ENCODE data around the gene RAP1GDS1. TPM values are rescaled to one million over a fixed set of nuclear protein-coding genes. Genes with fewer than 3 reads are reported as not detected.

RAP1GDS1 gene, protein sequence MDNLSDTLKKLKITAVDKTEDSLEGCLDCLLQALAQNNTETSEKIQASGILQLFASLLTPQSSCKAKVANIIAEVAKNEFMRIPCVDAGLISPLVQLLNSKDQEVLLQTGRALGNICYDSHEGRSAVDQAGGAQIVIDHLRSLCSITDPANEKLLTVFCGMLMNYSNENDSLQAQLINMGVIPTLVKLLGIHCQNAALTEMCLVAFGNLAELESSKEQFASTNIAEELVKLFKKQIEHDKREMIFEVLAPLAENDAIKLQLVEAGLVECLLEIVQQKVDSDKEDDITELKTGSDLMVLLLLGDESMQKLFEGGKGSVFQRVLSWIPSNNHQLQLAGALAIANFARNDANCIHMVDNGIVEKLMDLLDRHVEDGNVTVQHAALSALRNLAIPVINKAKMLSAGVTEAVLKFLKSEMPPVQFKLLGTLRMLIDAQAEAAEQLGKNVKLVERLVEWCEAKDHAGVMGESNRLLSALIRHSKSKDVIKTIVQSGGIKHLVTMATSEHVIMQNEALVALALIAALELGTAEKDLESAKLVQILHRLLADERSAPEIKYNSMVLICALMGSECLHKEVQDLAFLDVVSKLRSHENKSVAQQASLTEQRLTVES
- total RNA-seq (2014; rRNA removed; shearing (Covaris generic); ENCODE audit: low replicate concordance) = 16.3 and 38.7 TPM in 2 replicates

DNA sequence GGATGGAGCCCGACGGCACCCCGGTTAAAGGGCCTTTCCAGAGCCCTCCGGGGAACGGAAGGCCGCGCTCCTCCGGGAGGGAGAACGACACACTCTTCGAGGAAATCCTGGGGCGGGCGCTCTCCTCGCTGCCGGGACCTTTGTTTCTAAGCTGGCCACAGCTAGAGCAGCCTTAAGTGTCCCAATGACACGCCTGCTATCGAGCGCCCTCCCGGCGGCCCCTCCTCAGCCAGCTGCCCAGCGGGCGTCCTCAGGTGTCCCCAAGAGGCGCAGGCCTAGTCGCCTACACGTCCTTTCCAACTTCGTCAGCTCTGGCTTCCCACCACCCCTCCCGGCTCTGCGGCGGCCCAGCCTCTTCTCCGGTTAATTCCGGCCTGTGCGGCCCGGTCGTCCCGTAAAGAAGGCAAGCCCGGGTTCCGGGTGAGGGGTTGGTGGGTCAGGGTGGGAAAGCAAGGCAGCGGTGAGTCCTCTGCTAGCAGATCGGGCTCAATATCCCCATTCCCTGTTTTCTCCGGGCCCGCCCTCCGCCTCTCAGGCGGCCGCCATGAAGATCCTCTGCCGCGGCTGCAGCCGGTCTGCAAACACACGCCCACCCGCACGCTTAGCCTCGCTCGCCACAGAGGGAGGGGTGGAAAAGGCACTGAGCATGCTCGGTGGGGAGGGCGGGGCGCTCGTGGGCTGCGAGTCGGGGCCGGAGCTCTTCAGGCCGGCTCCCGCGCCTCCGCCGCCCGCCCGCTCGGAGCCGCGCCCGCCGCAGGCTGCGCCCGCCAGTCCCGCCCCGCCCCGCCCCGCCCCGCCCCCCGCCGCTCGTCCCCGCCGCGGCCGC, at the start of gene RAP1GDS1:
Gene RAP1GDS1 (plus strand): TSS at position 806 of the 826 bp plus-strand sequence. CDS start 182 bp downstream, outside the sequence.
- peak; percentile 90 for DNase-seq (ENCODE audit: low read depth)
- in situ Hi-C loops (cut with HindIII; ENCODE audit: low pct_unique_long_range_greater_than_20kb, low sequenced_read_pairs) = no loop called here

DNA sequence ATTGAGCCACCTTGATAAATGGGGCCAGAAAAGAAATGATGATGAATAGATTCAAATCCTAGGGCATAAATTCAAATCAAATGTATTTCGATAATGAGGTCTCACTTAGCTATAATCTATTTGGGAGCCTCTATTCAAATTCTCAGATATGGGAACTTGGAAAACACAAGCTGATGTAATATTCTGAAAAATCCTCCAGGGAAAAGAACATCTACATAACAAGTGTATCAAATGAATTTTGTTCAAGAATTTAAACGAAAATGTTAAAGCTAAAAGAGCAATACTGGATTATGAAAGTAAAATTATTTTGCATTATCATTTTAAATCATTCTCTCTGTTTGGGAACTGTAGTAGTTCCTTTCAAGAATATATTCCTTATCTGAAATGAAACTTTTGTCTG, 38.9 kb upstream of the RAP1GDS1 start:
- in situ Hi-C loops (cut with HindIII; ENCODE audit: low pct_unique_long_range_greater_than_20kb, low sequenced_read_pairs) = no loop called here
- DNase-seq (ENCODE audit: low read depth) = no peak

DNA sequence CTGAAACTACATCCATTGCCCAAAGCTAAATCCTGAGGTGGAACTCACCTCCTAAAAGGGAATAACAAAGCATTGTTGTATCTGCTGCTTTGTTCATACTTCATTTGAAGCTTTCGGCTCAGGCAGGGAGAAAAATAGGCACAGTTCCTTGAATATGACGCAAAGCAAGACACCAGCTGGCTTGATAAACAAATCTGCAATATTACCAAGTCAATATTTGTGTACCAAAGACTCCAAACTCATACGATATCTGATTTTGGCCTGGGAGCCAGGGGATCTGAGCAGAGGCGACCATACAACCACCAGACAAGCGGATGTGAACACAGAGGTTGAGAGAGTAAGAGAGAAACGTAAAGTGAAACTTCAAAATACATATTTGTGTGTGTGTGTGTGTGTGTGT, 34.8 kb upstream of the RAP1GDS1 start:
- no peak for DNase-seq (ENCODE audit: low read depth)
- in situ Hi-C loops (cut with HindIII; ENCODE audit: low pct_unique_long_range_greater_than_20kb, low sequenced_read_pairs) = no loop called here

DNA sequence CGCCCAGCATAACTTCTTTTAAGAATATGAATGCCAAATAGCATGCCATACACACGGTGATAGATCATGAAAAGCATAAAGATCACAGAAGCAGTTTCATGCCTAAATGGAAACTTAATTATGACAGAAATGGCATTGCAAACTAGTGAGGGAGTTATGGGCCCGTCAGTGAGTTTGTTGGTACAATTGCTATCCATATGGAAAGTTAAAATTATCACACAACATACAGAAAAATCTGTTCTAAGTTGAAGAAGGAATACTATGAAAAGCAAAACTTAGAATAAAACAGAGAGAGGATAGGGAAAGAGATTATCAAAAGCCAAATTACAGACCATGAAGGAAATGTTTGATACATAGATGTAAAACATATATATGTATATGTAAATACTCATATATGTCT, 30.2 kb upstream of the RAP1GDS1 start:
- in situ Hi-C loops (cut with HindIII; ENCODE audit: low pct_unique_long_range_greater_than_20kb, low sequenced_read_pairs) = no loop called here
- DNase-seq (ENCODE audit: low read depth) = no peak

DNA sequence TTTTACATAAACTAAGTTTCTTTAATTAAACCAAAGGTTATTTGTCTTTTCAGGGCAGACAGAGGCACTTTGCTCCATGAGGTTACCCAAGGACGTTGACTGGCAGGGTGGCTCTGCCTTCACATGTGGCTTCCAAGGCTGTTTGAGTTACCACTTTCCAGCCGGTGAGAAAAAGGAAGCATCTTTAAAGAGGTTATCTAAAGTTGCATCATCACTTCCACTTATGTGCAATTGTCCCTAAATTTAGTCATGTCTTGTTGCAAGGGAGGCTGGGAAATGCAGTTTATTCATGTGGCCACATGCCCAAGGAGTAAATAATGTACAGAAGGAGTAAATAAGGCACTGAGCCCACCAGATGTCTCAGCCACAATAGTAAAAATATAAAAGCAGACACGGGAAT, 29.0 kb upstream of the RAP1GDS1 start:
- in situ Hi-C loops (cut with HindIII; ENCODE audit: low pct_unique_long_range_greater_than_20kb, low sequenced_read_pairs) = no loop called here

DNA sequence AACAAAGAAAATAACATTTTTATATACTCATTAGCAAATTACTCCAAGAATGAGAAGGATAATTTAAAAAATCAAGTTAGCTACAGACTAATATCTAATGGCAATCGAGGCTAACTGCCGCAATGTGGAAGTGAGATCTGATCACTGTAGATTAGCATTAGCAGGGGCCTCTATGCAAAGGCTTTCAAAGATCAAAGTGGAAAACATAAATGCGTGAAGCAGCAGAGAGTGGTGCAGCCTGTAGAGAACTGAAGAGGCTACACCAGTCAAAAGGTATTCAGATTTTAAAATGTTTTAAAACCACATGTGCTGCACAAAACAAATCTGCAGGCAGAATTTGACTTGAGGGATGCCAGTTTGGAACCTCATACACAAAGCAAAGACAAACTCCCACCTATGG, 24.0 kb upstream of the RAP1GDS1 start:
- in situ Hi-C loops (cut with HindIII; ENCODE audit: low pct_unique_long_range_greater_than_20kb, low sequenced_read_pairs) = no loop called here

More for the DNA sequence above, 29.0 kb upstream of the RAP1GDS1 start:
- no peak for DNase-seq (ENCODE audit: low read depth)

DNA sequence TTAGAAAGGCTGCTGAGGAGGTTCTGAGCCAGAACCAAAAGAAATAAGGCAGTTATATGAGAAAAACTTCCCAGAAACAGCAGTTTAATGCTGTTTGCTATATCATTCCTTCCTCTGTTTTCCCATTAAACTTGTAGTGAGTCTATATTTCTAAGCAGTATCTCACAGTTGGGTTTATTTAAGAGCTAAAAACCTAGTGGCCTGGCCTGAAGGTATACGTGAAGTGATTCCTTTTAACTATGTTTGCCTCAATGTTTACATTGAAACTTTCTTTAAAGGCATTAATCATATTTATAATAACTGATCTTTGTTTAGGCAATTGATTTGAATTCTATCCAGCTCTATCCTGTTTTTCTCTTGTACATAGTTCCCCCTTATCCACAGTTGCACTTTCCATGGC, 19.1 kb upstream of the RAP1GDS1 start:
- in situ Hi-C loops (cut with HindIII; ENCODE audit: low pct_unique_long_range_greater_than_20kb, low sequenced_read_pairs) = no loop called here

More for the DNA sequence above, 24.0 kb upstream of the RAP1GDS1 start:
- DNase-seq (ENCODE audit: low read depth) = no peak

DNA sequence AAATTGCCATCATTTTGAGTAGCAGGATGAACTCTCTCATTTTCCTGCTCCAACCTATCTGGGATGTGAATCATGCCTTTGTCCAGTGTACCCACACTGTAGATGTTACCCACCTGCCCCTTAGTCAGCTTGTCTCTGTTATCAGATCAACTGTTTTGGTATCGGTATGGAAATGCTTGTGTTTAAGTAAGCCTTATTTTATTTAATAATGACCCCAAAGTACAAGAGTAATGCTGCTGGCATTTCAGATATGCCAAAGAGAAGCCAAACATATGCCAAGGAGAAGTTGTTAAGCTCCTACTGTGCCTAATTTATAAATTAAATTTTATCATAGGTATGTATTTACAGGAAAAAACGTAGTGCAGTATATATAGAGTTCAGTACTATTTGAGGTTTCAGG, 18.6 kb upstream of the RAP1GDS1 start:
- DNase-seq (ENCODE audit: low read depth) = no peak
- in situ Hi-C loops (cut with HindIII; ENCODE audit: low pct_unique_long_range_greater_than_20kb, low sequenced_read_pairs) = no loop called here

More for the DNA sequence above, 19.1 kb upstream of the RAP1GDS1 start:
- no peak for DNase-seq (ENCODE audit: low read depth)

DNA sequence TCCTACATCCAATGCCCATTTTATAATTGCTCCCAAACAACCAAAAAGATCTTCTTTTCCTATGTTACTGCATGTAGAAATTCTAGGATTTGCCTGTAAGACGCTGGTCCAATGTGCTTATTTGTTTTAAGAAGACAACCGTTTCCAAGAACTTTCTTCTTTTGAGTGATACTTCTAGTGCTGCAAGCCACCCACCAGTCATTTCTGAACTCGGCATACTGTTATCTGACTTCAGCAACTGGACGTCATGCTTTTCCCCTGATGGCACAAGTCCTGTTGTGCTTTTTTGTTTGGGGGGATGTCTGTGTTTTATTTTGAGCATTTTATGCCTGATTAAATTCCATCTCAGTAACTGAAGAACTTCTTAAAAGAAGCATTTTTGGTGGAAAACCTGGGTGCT, 16.0 kb upstream of the RAP1GDS1 start:
- in situ Hi-C loops (cut with HindIII; ENCODE audit: low pct_unique_long_range_greater_than_20kb, low sequenced_read_pairs) = no loop called here
- DNase-seq (ENCODE audit: low read depth) = no peak

DNA sequence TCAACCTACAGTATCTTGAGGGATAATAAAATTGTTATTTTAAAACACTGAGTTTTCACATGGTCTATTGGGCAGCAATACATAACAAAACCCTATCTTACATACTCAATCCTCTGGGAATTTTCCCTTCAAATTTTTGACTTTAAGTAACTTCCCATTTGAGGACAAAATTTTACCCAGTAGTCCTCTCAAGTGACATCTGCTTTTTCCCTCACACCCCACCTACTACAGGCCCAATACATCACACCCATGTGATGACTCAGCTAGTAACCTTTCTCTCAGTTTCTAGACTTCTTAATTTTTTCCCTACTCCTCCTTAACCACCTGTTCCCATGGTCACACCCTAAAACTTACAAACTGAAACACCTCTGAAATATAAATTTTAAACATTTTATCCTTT, 12.2 kb upstream of the RAP1GDS1 start:
- DNase-seq (ENCODE audit: low read depth) = no peak
- in situ Hi-C loops (cut with HindIII; ENCODE audit: low pct_unique_long_range_greater_than_20kb, low sequenced_read_pairs) = no loop called here

DNA sequence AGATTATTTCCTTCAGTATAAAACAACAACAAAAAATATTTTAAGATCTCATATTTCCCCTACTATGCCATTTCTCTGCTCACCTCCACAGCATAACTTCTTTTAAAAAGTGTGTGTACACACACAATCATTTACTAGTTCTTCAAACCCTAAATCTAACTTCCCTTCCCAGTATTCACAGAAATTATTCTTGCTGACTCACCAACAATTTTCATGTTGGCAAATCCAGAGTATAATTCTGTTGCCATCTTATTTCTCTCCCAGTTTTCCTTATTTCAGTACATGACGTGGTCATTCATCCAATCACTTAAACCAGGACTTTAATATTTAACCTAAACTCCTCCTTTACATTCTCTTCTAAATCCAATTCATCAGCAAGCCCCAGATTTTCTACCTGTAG, 11.4 kb upstream of the RAP1GDS1 start:
- in situ Hi-C loops (cut with HindIII; ENCODE audit: low pct_unique_long_range_greater_than_20kb, low sequenced_read_pairs) = no loop called here
- no peak for DNase-seq (ENCODE audit: low read depth)

DNA sequence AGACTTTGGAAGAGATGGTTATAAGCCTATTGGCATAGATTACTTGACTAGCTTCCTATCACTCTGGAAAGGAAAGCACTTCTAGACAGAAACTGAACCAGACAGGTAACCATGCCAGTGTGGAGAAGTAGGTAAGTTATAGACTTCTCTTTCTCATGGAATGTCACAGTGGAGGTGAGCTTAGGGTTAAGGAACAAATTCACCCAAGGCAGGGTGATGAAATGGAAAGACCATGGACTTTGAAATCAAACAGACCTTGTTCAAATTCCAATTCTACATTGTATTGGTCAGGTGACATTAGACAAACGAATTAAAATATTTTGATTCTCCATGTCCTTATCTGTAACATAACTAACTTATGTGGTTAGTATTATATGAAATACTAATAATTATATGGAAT, 7.7 kb upstream of the RAP1GDS1 start:
- in situ Hi-C loops (cut with HindIII; ENCODE audit: low pct_unique_long_range_greater_than_20kb, low sequenced_read_pairs) = no loop called here
- DNase-seq (ENCODE audit: low read depth) = no peak

DNA sequence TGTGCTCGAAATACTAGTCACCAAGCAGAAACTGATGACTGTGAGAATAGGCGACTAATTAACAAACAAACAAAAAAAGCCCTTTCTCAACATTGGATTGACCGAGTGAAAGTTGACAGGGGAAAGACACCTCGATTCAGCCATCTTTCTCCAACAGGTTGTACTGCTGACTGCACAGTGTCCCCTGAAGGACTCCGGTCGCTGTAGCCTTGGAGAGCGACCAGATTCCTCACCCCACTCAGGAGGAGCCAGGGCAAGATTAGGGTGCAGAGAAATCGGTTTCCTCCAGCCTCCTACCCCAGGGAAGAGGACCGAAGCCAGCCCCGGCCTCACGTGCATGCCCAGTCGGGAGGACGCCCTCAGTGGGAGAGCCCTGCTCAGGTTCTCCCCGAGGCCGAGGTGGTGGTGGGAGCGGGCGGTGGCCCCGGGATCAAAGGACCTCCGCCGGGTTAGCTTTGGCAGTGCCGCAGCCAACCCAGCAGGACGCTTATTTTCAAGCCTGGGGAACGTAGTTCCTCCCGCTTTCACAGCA, 1.1 kb upstream of the RAP1GDS1 start:
- in situ Hi-C loops (cut with HindIII; ENCODE audit: low pct_unique_long_range_greater_than_20kb, low sequenced_read_pairs) = no loop called here
- DNase-seq (ENCODE audit: low read depth) = no peak

DNA sequence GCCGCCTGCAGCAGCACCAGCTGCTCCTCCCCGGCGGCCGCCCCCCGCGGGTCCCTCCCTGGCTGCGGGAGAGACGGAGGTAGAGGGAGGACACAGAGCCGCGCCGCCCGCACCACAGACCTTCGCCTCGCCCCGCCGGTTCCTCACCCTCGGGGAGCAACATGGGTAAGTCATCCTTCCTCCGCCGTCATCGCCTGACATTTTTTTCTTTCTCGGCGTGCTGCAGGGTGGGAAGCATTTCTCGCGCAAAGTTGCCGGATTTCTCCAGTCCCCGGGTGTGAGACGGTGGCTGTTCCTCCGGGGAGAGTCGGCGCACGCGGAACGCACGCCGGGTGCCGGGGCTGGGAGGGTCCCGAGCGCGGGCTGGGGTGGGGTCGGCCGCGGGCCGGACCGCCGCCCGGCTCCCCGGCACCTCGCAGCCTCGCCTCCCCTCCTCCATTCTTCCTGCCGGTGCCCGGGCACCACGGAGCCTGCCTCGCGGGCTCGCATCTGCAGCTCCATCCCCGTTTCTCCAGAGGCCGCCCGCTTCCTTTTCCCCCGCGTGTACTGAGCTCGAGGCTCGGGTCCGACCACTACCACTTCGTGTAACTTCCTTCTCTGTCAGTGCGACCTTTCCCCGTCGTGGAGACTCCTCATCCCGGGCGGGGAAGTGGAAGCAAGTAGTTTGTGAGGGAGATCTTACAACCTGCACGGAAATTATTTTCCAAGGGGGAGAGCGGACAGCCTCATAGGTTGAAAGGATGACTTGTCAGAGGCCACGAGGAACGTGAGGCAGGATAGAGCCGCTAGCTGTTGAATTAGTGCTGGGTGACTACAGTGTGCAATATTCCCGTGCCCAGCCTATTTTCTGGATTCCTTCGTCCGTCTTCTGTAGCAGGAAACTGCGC, 464 bp downstream of the RAP1GDS1 start:
- DNase-seq (ENCODE audit: low read depth) = peak; percentile 70
- in situ Hi-C loops (cut with HindIII; ENCODE audit: low pct_unique_long_range_greater_than_20kb, low sequenced_read_pairs) = no loop called here

DNA sequence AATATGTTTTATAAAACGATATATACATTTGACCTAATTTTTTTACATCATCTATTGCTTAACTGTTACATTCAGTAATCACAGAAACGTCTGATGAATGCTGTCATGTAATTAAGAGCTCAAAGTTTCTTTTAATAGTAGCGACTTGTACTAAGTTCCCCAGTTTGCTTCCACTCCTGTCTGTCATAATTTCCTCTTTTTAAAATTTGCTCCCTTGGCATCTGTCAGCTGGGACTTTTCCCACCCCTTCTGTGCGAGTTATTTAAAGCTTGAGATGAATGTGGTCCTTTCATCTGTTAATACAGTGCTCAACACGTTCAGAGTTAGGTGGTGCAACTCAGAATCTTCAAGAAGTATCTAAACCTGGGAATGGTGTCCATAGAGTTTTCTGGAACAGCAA, 1.2 kb downstream of the RAP1GDS1 start:
- DNase-seq (ENCODE audit: low read depth) = peak; percentile 1
- in situ Hi-C loops (cut with HindIII; ENCODE audit: low pct_unique_long_range_greater_than_20kb, low sequenced_read_pairs) = no loop called here

DNA sequence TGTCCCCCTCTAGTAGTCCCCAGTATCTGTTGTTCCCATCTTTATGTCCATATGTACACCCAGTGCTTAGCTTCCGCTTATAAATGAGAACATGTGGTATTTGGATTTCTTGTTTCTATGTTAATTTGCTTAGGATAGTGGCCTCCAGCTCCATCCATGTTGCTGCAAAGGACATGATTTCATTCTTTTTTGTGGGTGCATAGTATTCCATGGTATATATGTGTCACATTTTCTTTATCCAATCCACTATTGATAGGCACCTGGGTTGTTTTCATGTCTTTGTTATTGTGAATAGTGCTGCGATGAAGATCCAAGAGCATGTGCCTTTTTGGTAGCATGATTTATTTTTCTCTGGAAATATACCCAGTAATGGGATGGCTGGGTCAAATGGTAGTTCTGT, 6.3 kb downstream of the RAP1GDS1 start:
- in situ Hi-C loops (cut with HindIII; ENCODE audit: low pct_unique_long_range_greater_than_20kb, low sequenced_read_pairs) = no loop called here
- no peak for DNase-seq (ENCODE audit: low read depth)

DNA sequence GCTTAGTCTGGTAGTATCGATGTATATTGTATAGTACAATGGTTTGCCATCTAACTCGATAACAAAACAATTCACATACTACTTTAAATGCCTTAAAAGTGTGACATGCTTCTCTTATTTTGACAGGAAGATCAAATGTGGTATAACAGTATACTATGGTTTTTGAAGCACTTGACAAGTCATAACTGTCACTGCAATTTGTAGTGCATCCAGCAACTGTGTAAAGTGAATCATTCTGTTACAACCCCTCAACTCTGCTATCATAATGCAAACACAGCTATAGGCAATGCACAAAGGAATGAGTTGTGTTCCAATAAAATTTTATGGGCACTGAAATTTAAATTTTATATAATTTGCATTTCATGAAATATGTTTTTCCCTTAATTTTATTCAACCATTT, 14.0 kb downstream of the RAP1GDS1 start:
- in situ Hi-C loops (cut with HindIII; ENCODE audit: low pct_unique_long_range_greater_than_20kb, low sequenced_read_pairs) = no loop called here
- DNase-seq (ENCODE audit: low read depth) = no peak

Data from Caki2 (cell line).